A673 (cell line): ENCODE measurements around the gene C5orf15.

Source experiments
- EZH2 ChIP-seq: fragments of 200-600 bp; sonication (generic); IDR thresholded peaks from 2 replicates; pipeline ENCODE4 v1.6.1; 2017; ENCODE audit warnings: borderline replicate concordance, low read depth, mild to moderate bottlenecking, mixed read lengths, antibody characterized with exemption, low read length; ENCODE audit not compliant: poor library complexity, severe bottlenecking
- TF ChIP-seq, protein P1 (sequence below): fragments of 300-800, 200-600 bp; sonication (generic); conservative IDR thresholded peaks from 2 replicates; pipeline ENCODE4 v1.5.1; 2017; ENCODE audit warnings: low read depth, mild to moderate bottlenecking, antibody characterized with exemption, low read length, moderate library complexity, mixed read lengths

DNA sequence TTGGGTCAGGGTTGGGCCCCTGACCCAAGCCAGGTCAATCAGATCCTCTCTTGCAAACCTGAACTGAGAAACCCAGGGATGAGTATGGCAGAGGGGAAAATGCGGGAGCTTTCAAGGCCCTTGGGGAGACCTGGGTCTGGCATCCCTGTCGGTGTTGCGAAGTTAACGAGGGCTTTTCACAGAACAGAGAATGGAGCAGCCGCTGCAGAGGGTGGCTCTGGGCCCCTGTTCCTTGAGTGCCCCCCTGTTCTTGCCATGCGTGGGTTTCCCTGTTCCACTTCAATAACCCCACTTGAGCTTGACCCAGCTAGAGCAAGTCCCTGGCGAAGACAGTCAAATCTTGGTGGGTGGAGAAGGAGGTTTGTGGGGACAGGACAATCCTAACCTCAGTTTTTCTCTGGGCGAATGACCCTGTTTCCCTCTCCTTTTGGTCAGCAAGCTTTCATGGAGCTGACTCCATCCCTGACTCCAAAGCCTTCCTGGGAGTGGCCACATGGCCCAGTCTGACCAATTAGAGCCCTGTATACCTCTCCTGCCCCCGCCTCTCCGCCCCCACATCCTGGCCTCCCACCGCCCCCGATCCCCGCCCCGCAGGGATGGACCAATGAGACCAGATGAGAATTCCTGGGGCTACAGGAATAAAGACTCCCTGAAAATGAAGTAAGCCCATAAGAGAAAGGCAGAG lies 39.3 kb upstream of the C5orf15 start:
- no peak for TF ChIP-seq EZH2
- TF ChIP-seq, protein P1, sequence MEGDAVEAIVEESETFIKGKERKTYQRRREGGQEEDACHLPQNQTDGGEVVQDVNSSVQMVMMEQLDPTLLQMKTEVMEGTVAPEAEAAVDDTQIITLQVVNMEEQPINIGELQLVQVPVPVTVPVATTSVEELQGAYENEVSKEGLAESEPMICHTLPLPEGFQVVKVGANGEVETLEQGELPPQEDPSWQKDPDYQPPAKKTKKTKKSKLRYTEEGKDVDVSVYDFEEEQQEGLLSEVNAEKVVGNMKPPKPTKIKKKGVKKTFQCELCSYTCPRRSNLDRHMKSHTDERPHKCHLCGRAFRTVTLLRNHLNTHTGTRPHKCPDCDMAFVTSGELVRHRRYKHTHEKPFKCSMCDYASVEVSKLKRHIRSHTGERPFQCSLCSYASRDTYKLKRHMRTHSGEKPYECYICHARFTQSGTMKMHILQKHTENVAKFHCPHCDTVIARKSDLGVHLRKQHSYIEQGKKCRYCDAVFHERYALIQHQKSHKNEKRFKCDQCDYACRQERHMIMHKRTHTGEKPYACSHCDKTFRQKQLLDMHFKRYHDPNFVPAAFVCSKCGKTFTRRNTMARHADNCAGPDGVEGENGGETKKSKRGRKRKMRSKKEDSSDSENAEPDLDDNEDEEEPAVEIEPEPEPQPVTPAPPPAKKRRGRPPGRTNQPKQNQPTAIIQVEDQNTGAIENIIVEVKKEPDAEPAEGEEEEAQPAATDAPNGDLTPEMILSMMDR, result no peak
